HepG2 (cell line): ENCODE measurements around the gene B4GALT5.

Source experiments
- ATF6 ChIP-seq: sonication (generic); formaldehyde crosslinking; conservative IDR thresholded peaks from 2 replicates; pipeline ENCODE4 v1.4.0; 2020; ENCODE audit warnings: missing genetic modification reagents
- CTCF ChIP-seq: sonication (generic); formaldehyde crosslinking; IDR thresholded peaks from 2 replicates; pipeline ENCODE4 v1.5.0; 2020; ENCODE audit warnings: mild to moderate bottlenecking, missing genetic modification reagents, moderate library complexity
- XRCC5 ChIP-seq: fragments of 200-400 bp; formaldehyde crosslinking; optimal IDR thresholded peaks from 2 replicates; pipeline ENCODE3; 2017; ENCODE audit warnings: mild to moderate bottlenecking, low read length
- ZNF781 ChIP-seq: sonication (generic); formaldehyde crosslinking; IDR thresholded peaks from 2 replicates; pipeline ENCODE4 v1.5.1; 2020; ENCODE audit warnings: borderline replicate concordance, mild to moderate bottlenecking, missing genetic modification reagents; ENCODE audit errors: not compliant biosample characterization
- ZNF839 ChIP-seq: sonication (generic); formaldehyde crosslinking; IDR thresholded peaks from 2 replicates; pipeline ENCODE4 v1.4.0; 2020; ENCODE audit warnings: missing genetic modification reagents, mild to moderate bottlenecking, borderline replicate concordance

- no peak for TF ChIP-seq XRCC5
- TF ChIP-seq ATF6 (CRISPR knock-in tag) = no peak
- TF ChIP-seq ZNF781 (CRISPR knock-in tag) = no peak
- TF ChIP-seq CTCF (CRISPR knock-in tag) = no peak
- no peak for TF ChIP-seq ZNF839 (CRISPR knock-in tag)
Measured at GRCh38 chr20:49699200-49699992, 14.3 kb downstream of the B4GALT5 start.
